Fibroblast of lung (primary cell): Measurements from ENCODE around the gene PLB1.

ENCODE experiments used
- CTCF ChIP-seq, 2 donors: IDR thresholded peaks in 1 of 2; conservative IDR thresholded peaks in 1 of 2; 1 replicate in 1 of 2; 2 replicates in 1 of 2; pipeline ENCODE4 v1.5.1; 2011 to 2012; ENCODE audit warnings: low read length in 2 of 2, control low read depth in 1 of 2, inconsistent platforms in 1 of 2, low read depth in 1 of 2, mild to moderate bottlenecking in 1 of 2
- EZH2 ChIP-seq: IDR thresholded peaks from 2 replicates; pipeline ENCODE4 v1.5.1; 2012; ENCODE audit warnings: low read length, control low read depth, mild to moderate bottlenecking; ENCODE audit errors: missing control alignments

DNA sequence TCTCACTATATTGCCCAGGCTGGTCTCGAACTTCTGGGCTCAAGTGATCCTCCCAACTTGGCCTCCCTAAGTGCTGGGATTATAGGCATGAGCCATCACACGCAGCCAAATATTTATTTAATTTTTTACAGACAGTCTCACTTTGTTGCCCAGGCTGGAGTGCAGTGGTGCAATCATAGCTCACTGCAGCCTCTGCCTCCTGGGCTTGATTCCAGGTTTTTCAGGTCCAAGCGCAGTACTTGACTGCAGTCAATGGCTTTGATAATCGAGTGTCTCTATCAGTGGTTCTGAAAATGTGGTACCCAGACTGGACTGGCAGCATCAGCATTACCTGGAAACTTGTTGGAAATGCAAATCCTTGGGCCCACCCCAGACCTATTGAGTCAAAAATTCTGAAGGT is 63.1 kb downstream of the PLB1 start:
- TF ChIP-seq CTCF (conservative IDR thresholded peaks at IDR 0.05 in 1 of 2, IDR thresholded peaks at IDR 0.05 in 1 of 2; ENCODE audit: low read depth in 1 of 2, low read length in 2 of 2) (no peak), EZH2 (no peak)
